GM12878 (cell line): ENCODE data around the gene C1orf50. TPM values are rescaled to one million over a fixed set of nuclear protein-coding genes. Genes with fewer than 3 reads are reported as not detected.

Experiments used
- ATAC-seq: fragments of 200-7000 bp; cut with Tn5 transposase; 3 replicates; pipeline ENCODE4 v1.9.1; 2020; ENCODE audit warnings: mild to moderate bottlenecking, moderate library complexity
- BruUV-seq: library from RNA; stranded (reverse); fragments of 400-500 nt; replicated peaks from 2 replicates; lab custom pipeline; 2021; lab: Mats Ljungman, UMichigan
- CTCF ChIA-PET: fragments of 300-600 bp; sonication (Branson Sonifier 250); formaldehyde crosslinking; extraction: SDS; loops from one replicate; lab custom pipeline; 2021; ENCODE audit warnings: inconsistent platforms; lab: Yijun Ruan, JAX
- POLR2A ChIA-PET: fragments of 350-600 bp; formaldehyde crosslinking; extraction: SDS; loops from one replicate; lab custom pipeline; 2021; ENCODE audit warnings: inconsistent platforms; lab: Charles Lee
- RAD21 ChIA-PET: fragments of 300-600 bp; sonication (Branson Sonifier 250); formaldehyde crosslinking; loops from one replicate; lab custom pipeline; 2023; ENCODE audit warnings: antibody characterized with exemption; ENCODE audit not compliant: unreplicated experiment; lab: Charles Lee
- SMC1A ChIA-PET: fragments of 300-600 bp; sonication (Branson Sonifier 250); formaldehyde crosslinking; loops from one replicate; lab custom pipeline; 2023; ENCODE audit not compliant: unreplicated experiment, uncharacterized antibody; lab: Charles Lee
- DNase-seq: peaks from one replicate; pipeline ENCODE4 v3.0.0-alpha.2; 2011; ENCODE audit warnings: low read depth, low spot score
- FAIRE-seq: peaks from 3 replicates; lab custom pipeline; 2011; peaks lifted over from hg19 to GRCh38; lab: Jason Lieb, UNC
- H2AFZ ChIP-seq: 2 replicates; pipeline ENCODE4 v1.6.0; 2011; ENCODE audit warnings: low read depth, low read length, control low read depth; ENCODE audit not compliant: control insufficient read depth
- H3K27ac ChIP-seq: 2 replicates; pipeline ENCODE4 v1.5.1; 2011; ENCODE audit warnings: control low read depth; ENCODE audit not compliant: control insufficient read depth, insufficient read depth
- H3K27me3 ChIP-seq, 2 experiments: replicated peaks in 1 of 2; 2 replicates each; pipeline versions ENCODE4 v1.6.0 to v1.6.1; 2011; ENCODE audit warnings: low read length in 1 of 2; ENCODE audit not compliant: control insufficient read depth in 2 of 2, insufficient read depth in 2 of 2
- H3K36me3 ChIP-seq, 2 experiments: 2 replicates each; pipeline ENCODE4 v1.5.1; 2011; ENCODE audit warnings: low read length in 1 of 2; ENCODE audit not compliant: control insufficient read depth in 2 of 2, insufficient read depth in 2 of 2
- H3K4me1 ChIP-seq: 2 replicates; pipeline ENCODE4 v1.6.1; 2011; ENCODE audit warnings: mild to moderate bottlenecking, low read length, moderate library complexity, mixed read lengths; ENCODE audit not compliant: control insufficient read depth, insufficient read depth
- H3K4me2 ChIP-seq: 2 replicates; pipeline ENCODE4 v1.6.0; 2011; ENCODE audit warnings: control low read depth; ENCODE audit not compliant: control insufficient read depth, insufficient read depth
- H3K4me3 ChIP-seq: fragments of 200-600 bp; sonication (generic); 2 replicates; pipeline ENCODE4 v1.5.1; 2016
- H3K79me2 ChIP-seq: 2 replicates; pipeline ENCODE4 v1.6.0; 2011; ENCODE audit warnings: low read length; ENCODE audit not compliant: control insufficient read depth, insufficient read depth
- H3K9ac ChIP-seq: 2 replicates; pipeline ENCODE4 v1.8.0; 2011; ENCODE audit warnings: low read length, control low read depth, mixed read lengths; ENCODE audit not compliant: control insufficient read depth, insufficient read depth
- H3K9me3 ChIP-seq: replicated peaks from 3 replicates; pipeline ENCODE4 v1.5.1; 2011; ENCODE audit warnings: mild to moderate bottlenecking, low read length; ENCODE audit not compliant: control insufficient read depth, insufficient read depth
- H4K20me1 ChIP-seq: 2 replicates; pipeline ENCODE4 v1.6.0; 2011; ENCODE audit not compliant: control insufficient read depth, insufficient read depth
- BACH1 ChIP-seq: fragments of 450-650 bp; IDR thresholded peaks from 2 replicates; pipeline ENCODE4 v1.6.1; 2017; ENCODE audit warnings: mild to moderate bottlenecking, borderline replicate concordance
- CBX3 ChIP-seq: fragments of 200-600 bp; sonication (generic); IDR thresholded peaks from 2 replicates; pipeline ENCODE4 v1.6.1; 2016; ENCODE audit warnings: low read depth, borderline replicate concordance
- EGR1 ChIP-seq, 2 experiments: IDR thresholded peaks; 1 replicate in 1 of 2; 2 replicates in 1 of 2; pipeline ENCODE4 v1.6.1; 2011 to 2012; ENCODE audit warnings: low read depth in 2 of 2, low read length in 2 of 2, borderline replicate concordance in 1 of 2, mild to moderate bottlenecking in 1 of 2, moderate library complexity in 1 of 2
- MTA3 ChIP-seq: IDR thresholded peaks from 2 replicates; pipeline ENCODE4 v1.6.1; 2012; ENCODE audit warnings: low read length, inconsistent platforms, borderline replicate concordance
- RELA ChIP-seq: fragments of 450-650 bp; IDR thresholded peaks from 2 replicates; pipeline ENCODE4 v1.8.0; 2014; ENCODE audit warnings: borderline replicate concordance; ENCODE audit not compliant: partially characterized antibody
- SREBF2 ChIP-seq: IDR thresholded peaks from 2 replicates; pipeline ENCODE4 v1.6.1; 2012; ENCODE audit warnings: mild to moderate bottlenecking, low read length
- WGBS: methylation state at CpG from one replicate; pipeline ENCODE4 v1.1.6; 2016; ENCODE audit warnings: low lambda C conversion rate; ENCODE audit not compliant: insufficient replicate concordance, insufficient coverage; ENCODE audit errors: missing lambda C conversion rate; 5-methylcytosine and 5-hydroxymethylcytosine counted together
- in situ Hi-C: fragments of 300-500 bp; cut with MboI; formaldehyde crosslinking; loops from 9 replicates; pipeline ENCODE4 v1.14.3; 2018; ENCODE audit warnings: mixed read lengths
- intact Hi-C: fragments of 100-400 bp; cut with micrococcal nuclease; formaldehyde crosslinking; loops from one replicate; pipeline ENCODE4 v1.14.2; 2022; ENCODE audit not compliant: unreplicated experiment
- polyA plus RNA-seq, 11 experiments: library from polyadenylated mRNA; depleted of rRNA in 4 of 11; unstranded in 6 of 11; stranded (reverse) in 5 of 11; fragments of >200 nt; fragmentation: Nextera tagmentation in 4 of 11; fragmentation: Illumina TruSeq in 1 of 11; extraction: Ambion mirVana in 4 of 11; extraction: Trizol in 1 of 11; gene quantifications; 1 replicate in 1 of 11; 2 replicates in 10 of 11; pipeline versions ENCODE4 v1.2.1 to v1.2.3, GENCODE V29; 2011 to 2016; ENCODE audit warnings: inconsistent platforms in 2 of 11, missing spikeins in 2 of 11, low read depth in 1 of 11
- total RNA-seq, 4 experiments: library from RNA; depleted of rRNA in 3 of 4; stranded (reverse); fragments of >200 nt in 3 of 4; fragmentation: Illumina TruSeq in 1 of 4; extraction: Trizol in 1 of 4; gene quantifications; 2 replicates each; pipeline versions ENCODE4 v1.2.1 to v1.2.3, GENCODE V29; 2013 to 2021
- TF ChIP-seq, protein P1 (sequence below): IDR thresholded peaks from 2 replicates; pipeline ENCODE4 v1.6.1; 2012; ENCODE audit warnings: low read length, inconsistent platforms

Gene C1orf50
- total and polyA plus RNA-seq, 10 of the 15 experiments (the other 5 are each of a cell fraction or from before 2014, with no cell fraction given) = 1.2 to 10.7 (median 6.7) TPM

GRCh38 chr1:42773420-42773819, 6.4 kb downstream of the C1orf50 start:
- DNase-seq (no peak), ATAC-seq (no peak), FAIRE-seq (no peak)
- Histone ChIP-seq H3K79me2 (peaks cover 22% of the 10 kb centered on the region), H3K9ac (no peak overlapping the region), H3K4me1 (no peaks in the 10 kb centered on the region; the same call in 1 of the 2 replicates), H3K27ac (no peak overlapping the region), H2AFZ (no peak overlapping the region), H4K20me1 (no peaks in the 10 kb centered on the region), H3K27me3 (no peaks in the 10 kb centered on the region), H3K4me3 (no peak overlapping the region), H3K9me3 (no peaks in the 10 kb centered on the region), H3K36me3 (peaks cover 10 to 28% of the 10 kb centered on the region in 2 experiments), H3K4me2 (no peak overlapping the region)
- CTCF ChIA-PET = interaction anchor here (1.2 to 2.4 kb wide), 2 partner anchors 140 to 300 kb away, joined by 4 to 15 read pairs; no protein-coding TSS in a partner anchor
- RAD21 ChIA-PET = interaction anchor here (2.5 kb wide), 1 partner anchor 301 kb away, joined by 13 read pairs; no protein-coding TSS in a partner anchor
- 71% methylated on average over 2 of the region's 2 CpGs for WGBS
- TF ChIP-seq EGR1 (IDR thresholded peaks at IDR 0.05; ENCODE audit: borderline replicate concordance in 1 of 2, low read depth in 2 of 2, low read length in 2 of 2) = no peak
- no peak for TF ChIP-seq CBX3
- TF ChIP-seq RELA = no peak
- no peak for TF ChIP-seq BACH1
- TF ChIP-seq MTA3 = no peak
- TF ChIP-seq, protein P1, sequence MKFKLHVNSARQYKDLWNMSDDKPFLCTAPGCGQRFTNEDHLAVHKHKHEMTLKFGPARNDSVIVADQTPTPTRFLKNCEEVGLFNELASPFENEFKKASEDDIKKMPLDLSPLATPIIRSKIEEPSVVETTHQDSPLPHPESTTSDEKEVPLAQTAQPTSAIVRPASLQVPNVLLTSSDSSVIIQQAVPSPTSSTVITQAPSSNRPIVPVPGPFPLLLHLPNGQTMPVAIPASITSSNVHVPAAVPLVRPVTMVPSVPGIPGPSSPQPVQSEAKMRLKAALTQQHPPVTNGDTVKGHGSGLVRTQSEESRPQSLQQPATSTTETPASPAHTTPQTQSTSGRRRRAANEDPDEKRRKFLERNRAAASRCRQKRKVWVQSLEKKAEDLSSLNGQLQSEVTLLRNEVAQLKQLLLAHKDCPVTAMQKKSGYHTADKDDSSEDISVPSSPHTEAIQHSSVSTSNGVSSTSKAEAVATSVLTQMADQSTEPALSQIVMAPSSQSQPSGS = no peak
- TF ChIP-seq SREBF2 = no peak
- no TSS peak for BruUV-seq
- POLR2A ChIA-PET = interaction anchor here (0.5 to 0.6 kb wide), 2 partner anchors 9 to 59 kb away, joined by 4 to 5 read pairs; no protein-coding TSS in a partner anchor
- in situ Hi-C loops (no loop called here), intact Hi-C loops (no loop called here)
- SMC1A ChIA-PET = no interaction called here
